GM21526 (cell line): ENCODE measurements around the gene SLC35F6.

Experiments
- ATAC-seq: cut with Tn5 transposase; IDR thresholded peaks from one replicate; pipeline ENCODE4 v1.9.1; 2021; ENCODE audit warnings: moderate library complexity; ENCODE audit not compliant: unreplicated experiment, low FRiP score

SLC35F6 gene

GRCh38 chr2:26764078-26764887 is at the start of gene SLC35F6:
Gene SLC35F6 (plus strand): TSS chr2:26764284. CDS start chr2:26764350, 66 bp downstream.
- ATAC-seq = peak; percentile 67

DNA sequence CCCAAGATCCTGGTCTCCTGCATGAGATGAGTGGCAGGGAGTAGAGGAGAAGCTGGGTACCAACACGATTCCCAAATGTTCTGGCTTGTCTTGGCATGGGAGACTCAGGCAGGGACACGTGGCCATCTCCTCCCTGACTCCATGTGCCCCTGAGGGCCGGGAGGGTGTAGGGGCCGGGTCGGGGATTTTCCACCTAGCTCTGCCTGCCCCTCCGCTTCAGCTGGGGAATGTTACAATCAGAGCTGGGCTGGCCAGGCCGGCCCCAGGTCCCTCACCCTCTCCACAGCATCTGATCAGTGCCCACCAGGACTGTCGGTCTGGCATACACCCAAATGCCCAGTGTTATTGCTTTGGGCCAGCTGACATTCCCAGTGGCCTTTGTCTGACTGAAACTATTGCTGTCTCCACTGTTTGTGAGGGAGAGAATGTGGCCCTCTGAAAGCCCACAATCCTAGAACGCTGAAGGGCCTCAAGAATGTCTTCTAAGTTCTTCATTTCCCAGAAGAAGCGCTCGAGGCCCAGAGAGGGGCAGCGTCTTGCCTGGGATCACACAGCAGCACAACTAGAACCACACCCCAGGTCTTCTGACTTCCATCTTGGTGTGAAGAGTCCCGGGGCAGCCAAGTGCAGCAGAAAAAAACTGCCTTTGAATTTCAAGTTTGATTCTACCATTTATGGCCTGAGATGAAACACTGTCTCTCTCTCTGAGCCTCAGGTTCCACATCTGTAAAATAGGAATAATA is 48.4 kb upstream of the SLC35F6 start:
- ATAC-seq = no peak

DNA sequence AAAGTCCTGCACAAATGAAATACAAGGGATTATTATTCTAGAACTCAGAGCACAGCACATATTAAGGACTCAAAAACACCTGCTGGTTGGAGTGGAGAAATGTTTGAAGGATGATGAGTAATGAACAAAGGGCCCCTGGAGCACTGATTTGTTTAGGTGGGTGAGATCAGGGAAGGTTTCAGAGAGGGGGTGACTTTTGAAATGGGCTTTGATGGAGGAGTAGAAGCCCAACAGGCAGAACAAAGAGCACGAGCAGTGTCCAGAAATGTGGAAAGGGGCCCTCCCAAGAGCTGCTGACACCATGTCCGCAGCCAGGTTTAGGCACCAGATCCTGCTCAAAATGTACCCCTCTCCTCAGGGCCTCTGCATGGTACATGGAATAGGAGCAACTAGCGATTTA is 47.7 kb upstream of the SLC35F6 start:
- no peak for ATAC-seq

DNA sequence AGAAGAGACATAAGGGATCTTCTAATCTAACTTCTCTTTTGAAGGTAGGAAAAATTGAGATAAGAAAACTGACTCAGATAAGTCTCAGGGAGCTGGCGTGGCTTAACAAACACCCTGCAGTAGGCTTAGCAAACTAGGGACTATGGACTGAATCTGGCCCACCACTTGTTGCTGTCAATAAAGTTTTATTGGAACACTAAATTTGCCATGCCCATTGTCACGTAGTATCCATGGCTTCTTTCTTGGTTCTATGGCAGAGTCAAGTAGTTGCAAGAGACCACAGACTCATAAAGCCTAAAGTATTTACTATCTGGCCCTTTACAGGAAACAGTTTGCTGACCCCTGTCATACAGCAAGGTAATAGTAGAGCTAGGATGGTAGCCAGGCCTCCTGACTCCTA is 47.3 kb upstream of the SLC35F6 start:
- ATAC-seq = no peak

GRCh38 chr2:26717362-26717761 is 46.7 kb upstream of the SLC35F6 start:
- no peak for ATAC-seq

- no peak for ATAC-seq
Observed at GRCh38 chr2:26718949-26719686, 45.0 kb upstream of the SLC35F6 start.

DNA sequence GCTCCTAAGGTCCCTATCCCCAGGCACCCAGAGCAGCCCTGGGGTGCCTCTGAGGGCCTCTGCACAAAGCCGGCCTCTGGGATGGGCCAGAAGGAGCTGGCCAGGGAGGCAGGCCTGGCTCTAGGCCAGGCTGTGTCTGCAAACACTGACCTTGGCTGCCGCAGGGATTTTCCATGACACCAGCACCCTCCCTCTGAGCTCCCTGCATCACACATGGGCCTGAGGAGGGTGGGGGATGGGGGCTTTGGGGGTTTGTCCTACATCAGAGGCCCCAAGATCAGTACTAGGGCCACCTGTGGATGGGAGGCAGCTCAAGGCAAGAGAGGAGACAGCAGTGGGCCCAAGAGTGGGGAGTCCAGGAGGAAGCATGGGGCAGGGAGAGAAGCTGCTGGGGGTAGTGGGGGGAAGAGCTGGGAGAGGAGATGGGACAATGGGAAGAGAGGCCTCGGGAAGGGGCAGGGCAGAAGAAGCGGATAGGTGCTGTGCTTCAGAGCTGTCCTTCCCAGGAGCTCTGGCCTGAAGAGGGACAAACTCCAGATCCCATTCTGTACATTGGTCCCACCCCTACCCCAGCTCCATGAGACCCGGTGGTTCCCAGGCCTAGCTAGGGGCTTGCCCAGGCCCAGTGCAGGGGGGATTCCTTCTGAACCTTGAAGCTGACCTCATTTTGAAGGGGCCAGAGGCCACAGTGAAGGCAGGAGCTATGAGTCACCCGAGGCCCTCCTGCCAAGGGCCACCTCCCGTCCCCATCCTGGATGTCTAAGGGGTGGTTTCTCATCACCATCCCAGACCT is 43.6 kb upstream of the SLC35F6 start:
- ATAC-seq = no peak

DNA sequence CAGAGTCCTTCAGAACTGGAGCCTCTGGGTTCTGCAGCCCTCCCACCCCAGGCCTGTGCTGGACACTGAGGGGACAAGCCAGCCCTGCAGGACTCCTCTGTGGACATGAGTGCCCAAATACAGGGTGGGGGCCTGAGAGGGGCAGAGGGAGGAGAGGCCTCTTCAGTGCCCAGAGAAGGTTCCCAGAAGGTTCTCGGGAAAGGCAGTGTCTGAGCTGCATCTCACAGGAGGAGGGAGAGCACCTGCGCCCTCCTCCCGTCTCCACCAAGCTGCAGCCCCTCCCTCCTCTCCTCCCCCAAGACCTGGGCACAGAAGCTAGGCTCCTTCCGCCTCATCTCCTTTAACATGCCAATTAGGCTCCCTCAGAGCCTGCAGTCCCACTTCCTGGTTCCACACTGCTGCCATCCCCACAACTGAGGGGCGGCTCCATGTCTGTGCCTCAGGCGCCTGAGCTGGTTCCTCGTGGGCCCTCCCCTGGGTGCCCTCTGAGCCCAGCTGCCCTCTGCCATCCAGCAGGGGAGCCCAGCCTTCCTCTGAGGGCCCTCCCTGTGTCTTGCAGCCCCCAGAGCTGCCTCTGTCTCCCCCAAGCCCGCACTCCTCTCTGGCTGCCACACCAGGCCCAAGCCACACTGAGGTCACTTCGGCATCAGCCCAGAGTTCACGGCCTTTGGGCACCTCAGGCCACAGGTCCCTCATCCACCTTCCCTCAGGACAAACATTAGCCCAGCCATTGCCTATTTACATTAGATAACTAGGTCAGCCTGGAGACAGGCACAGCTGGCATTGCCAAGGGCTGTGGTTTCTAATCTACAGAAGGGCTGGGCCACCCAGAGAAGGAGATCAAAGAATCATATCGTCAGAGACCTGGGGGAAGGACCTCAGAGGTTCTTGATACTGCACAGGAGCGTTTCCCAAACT is 42.7 kb upstream of the SLC35F6 start:
- ATAC-seq = no peak

- ATAC-seq = no peak
Observed at GRCh38 chr2:26722328-26722727, 41.8 kb upstream of the SLC35F6 start.

DNA sequence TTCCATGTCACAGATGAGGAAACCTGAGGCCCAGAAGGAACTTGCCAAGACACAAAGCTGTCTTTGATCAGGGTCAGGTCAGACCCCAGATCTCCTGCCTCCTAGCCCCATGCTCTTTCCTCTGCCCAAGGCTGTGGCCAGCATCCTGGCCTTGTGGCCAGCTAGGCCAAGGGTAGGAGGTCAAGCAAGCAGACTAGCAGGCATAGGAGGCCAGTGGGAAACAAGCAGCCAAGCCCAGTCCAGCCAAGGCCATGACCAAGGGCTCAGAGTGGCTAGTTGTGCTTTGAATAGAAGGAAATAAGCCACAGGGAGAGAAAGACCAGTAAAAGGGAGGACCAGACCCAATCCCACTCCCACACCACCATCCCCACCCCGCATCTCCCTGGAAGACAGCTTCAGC is 41.2 kb upstream of the SLC35F6 start:
- ATAC-seq = no peak

- no peak for ATAC-seq
Observed at GRCh38 chr2:26723475-26723874, 40.6 kb upstream of the SLC35F6 start.

DNA sequence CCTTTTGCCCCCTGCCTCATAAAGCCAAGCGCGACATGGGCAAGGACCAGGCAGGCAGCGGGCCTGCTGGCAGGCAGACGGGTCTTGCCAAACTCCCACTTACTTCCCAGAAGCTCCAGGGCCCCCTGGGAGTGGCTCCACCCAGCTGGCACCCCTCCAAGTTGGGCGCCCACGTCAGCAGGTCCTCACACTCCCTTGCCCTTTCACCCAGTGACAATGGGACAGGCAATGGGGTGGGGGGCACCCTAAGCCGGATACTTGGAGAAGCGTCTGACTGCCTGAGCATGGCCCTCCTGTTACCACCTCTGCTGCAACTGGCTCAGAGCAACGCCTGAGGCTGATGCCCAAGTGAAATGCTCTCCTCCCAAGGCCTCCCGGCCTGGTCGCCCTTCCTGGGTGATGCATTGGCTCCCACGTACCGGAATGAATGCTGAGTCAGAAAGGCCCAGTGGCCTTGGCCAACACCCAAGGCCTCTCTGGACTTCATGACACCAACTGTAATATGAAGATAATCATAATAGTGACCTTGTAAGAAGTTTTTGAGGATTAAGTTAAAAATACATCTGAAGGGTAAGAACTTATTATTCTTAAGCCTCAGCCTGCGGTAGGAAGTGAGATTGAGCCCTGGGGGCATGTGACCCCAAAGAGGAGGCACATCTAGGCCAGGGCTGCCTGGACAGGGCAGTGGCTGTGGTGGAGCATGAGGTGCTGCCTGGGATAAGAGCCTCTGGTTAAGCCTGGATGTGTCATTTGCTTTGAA is 39.9 kb upstream of the SLC35F6 start:
- ATAC-seq = no peak

- ATAC-seq = no peak
Observed at GRCh38 chr2:26724784-26725520, 39.1 kb upstream of the SLC35F6 start.

DNA sequence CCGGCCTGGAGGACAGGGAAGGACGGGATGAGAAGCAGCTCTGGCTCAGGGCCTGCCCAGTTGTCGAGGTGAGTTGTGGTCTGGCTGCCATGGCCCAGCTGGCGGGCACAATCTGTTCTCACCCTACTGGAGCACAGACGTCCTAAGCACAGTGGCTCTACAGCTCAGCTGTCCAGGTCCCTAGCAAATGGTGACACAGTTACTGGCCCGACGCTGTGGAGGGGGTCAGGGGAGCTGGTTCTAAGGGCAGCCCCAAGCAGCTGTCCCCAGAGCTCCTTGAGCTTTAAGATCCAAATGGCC is 38.6 kb upstream of the SLC35F6 start:
- ATAC-seq = no peak

DNA sequence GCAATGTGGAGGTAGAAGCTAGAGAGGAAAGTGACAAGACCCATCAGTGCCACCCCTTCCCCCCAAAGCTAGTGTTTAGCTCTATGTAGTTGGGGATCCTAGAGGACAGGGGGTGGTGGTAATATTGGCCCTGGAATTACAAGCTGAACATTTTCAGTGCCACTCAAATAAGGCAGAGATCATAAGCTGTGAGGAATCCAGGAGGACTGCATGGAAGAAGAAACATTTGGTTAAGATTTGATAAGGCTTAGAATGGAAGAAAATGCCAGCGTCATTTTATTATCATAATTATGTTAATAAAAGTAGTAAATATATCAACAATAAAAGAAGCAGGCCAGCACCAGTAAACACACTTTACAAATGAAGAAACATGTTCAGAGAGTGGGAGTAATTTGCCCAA is 37.9 kb upstream of the SLC35F6 start:
- no peak for ATAC-seq

DNA sequence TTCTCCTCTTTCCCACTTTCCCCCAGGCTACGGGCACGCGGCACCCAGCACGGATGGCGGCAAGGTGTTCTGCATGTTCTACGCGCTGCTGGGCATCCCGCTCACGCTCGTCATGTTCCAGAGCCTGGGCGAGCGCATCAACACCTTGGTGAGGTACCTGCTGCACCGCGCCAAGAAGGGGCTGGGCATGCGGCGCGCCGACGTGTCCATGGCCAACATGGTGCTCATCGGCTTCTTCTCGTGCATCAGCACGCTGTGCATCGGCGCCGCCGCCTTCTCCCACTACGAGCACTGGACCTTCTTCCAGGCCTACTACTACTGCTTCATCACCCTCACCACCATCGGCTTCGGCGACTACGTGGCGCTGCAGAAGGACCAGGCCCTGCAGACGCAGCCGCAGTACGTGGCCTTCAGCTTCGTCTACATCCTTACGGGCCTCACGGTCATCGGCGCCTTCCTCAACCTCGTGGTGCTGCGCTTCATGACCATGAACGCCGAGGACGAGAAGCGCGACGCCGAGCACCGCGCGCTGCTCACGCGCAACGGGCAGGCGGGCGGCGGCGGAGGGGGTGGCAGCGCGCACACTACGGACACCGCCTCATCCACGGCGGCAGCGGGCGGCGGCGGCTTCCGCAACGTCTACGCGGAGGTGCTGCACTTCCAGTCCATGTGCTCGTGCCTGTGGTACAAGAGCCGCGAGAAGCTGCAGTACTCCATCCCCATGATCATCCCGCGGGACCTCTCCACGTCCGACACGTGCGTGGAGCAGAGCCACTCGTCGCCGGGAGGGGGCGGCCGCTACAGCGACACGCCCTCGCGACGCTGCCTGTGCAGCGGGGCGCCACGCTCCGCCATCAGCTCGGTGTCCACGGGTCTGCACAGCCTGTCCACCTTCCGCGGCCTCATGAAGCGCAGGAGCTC is 36.2 kb upstream of the SLC35F6 start:
- ATAC-seq = no peak

DNA sequence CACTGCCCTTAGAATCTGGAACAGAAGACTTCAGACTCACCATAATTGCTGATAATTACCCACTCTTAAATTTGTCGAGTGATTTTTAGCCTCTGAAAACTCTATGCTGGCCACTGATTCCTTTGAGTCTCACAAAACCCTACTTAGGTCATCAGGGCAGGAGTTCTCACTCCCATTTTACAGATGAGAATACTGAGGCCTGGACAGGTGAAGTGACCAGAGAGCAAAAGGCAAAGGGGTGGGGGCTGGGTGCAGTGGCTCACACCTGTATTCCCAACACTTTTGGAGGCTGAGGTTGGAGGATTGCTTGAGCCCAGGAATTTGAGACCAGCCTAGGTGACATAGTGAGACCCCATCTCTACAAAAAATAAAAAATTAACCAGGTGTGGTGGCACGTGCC is 34.8 kb upstream of the SLC35F6 start:
- no peak for ATAC-seq
